Stimulated activated CD8-positive, alpha-beta memory T cell treated with anti-CD3 and anti-CD28 coated beads, Interleukin-12 subunit alpha, Interleukin-12 subunit beta, amount 100 ng/mL, for 24 hours (primary cell): ENCODE measurements around the gene TWSG1.

ENCODE experiments used
- DNase-seq: peaks from one replicate; pipeline ENCODE4 v3.0.0-alpha.2; 2020; ENCODE audit errors: extremely low read depth

TWSG1 gene

DNA sequence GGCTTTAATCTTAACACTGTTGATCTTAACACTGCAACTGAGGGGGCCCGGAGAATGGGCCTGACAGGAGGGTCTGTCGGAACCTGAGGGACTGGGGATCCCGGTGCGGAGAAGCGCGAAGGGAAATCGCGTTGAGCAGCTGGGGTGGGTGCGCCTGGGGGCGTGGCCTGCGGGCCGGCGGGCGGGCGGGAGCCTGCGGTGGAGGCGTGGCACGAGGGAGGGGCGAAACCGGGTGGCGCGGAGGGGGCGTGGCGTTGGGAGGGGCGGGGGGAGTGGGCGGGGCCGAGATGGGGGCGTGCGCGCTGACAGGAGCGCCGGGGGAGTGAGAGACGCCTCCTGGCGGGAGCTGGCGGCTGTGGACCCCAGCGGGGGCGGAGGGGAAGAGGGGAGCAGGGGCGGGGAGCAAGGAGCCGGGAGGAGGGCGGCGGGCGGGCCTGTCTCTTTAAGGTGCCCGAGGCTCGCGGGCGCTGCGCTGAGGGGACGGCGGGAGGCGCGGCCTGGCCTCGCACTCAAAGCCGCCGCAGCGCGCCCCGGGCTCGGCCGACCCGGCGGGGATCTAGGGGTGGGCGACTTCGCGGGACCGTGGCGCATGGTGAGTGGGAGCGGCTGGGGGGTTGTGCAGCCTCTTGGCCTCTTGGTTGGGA lies at the start of gene TWSG1:
Gene TWSG1 (plus strand): TSS at position 445 of the 644 bp plus-strand sequence. CDS start 2,457 bp downstream, outside the sequence.
- DNase-seq: peak; percentile 82

DNA sequence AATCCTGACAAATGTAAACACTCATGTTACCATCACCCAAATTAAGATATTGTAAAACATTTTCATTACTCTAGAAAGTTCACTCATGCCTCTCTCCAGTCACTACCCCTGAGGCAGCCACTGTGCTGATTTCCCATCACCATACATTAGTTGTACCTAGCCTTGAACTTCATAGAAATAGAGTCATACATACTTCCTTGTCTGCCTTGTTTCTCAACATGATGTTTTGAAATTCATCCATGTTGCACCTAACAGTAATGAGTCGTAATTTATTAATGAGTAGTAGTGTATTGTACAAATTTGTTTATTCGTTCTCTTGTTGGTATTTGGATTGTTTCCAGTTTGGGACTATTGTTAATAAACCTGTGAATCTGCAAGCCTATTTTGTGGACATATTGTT lies 49.0 kb upstream of the TWSG1 start:
- no peak for DNase-seq

DNA sequence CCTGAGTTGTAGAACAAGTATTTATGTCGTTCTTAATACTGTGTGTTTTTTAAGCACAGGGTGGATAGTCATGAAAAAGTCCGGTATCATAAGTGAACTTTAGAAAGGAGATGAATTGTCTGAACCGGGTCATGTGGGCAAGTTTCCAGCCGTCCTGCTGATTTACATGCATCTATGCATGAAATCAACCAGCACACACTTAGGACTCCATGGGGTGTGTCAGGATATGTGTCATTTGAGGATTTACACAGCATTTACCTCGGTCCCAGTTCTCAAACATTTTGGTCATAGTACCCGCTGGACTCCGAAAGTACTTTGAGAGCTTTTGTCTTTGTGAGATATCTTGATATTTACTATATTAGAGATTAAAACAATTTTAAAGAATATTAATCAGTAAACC lies 47.5 kb upstream of the TWSG1 start:
- DNase-seq: no peak

DNA sequence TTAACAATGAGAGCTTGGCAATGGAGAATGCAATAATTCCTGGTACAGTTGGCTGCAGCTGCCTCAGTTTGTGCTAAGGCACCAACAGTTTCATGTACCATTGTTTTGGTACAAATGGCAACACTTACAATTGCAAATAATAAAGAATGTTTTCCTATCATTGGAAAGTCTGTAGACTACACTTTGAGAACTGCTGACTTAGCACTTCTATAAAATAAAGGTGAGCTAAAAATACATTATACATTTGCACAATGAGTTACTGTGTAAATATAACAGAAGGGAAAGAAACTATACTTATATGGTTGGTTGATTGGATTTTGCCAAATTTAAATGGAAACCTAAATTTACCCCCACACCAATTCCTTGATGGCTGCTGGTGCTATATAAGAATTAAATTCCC lies 44.9 kb upstream of the TWSG1 start:
- DNase-seq: no peak

DNA sequence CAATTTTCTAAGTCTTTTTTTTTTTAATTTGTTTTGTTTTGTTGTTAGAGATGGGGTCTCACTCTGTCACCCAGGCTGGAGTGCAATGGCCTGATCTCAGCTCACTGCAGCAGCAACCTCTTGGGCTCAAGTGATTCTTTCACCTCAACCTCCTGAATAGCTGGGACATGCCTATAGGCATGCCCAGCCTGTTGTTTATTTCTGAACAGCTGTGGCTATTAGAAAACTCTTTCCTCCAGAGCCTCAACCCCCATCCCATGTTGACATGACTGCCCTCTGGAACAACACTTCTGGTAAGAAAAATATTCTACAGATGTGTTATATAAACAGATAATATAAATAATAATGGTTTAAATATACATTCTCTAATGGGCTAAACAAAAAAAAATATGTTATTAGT lies 44.4 kb upstream of the TWSG1 start:
- no peak for DNase-seq

DNA sequence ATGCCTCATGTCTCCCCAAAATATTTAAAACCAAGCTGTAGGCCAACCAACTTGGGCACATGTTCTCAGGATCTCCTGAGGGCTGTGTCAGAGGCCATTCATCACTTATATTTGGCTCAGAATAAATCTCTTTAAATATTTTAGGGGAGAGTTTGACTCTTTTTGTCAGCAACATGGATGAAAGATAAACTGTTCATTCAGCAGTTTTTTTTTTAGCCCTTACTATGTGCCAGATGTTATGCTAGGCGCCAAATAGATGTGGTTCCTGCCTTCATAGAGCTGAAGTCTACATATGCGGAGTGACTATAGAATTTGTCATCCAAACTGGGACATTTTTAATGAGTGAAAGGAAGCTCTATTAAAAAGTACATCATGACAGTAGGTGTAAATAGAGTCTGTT lies 42.5 kb upstream of the TWSG1 start:
- no peak for DNase-seq

DNA sequence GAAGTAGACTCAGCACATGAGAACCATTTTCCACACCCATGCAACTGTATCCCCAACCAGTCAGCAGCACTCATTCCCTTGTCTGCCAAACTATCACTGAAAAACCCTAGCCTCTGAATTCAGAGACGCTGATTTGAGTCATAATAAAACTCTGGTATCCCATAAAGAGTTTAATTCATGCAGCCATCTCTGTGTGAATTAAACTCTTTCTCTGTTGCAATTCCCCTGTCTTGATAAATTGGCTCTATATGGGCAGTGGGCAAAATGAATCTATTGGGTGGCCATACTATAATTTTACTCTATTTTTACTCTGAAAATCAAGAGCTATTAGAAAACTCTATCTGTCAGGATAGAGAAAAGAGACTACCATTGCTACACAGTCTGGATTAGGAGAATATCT lies 40.6 kb upstream of the TWSG1 start:
- DNase-seq: no peak

DNA sequence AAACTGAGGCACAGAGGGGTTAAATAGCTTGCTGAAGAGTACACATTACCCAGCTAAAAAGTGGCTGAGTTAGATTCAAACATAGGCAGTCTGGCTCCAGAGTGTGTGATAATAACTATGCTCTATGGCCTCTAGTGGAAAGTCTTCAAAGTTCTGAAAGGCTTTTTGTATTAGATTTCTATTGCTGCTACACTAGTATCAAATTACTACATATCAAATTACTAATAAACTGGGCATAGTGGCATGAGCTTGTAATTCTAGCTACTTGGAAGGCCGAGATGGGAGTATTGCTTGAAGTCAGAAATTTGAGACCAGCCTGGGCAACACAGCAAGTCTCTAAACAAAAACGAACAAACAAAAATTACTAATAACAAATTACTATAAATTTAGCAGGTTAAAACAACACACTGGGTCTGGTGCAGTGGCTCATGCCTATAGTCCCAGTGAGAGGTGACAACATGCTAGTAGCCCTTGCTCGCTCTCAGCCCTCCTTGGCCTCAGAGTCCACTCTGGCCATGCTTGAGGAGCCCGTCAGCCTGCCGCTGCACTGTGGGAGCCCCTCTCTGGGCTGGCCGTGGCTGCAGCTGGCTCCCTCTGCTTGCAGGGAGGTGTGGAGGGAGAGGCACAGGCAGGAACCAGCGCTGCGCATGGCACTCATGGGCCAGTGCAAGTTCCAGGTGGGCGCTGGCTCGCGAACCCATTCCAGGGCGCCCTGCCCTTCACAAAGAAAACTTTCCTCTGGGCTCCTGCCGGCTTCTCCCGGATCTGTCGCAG lies 38.2 kb upstream of the TWSG1 start:
- no peak for DNase-seq

DNA sequence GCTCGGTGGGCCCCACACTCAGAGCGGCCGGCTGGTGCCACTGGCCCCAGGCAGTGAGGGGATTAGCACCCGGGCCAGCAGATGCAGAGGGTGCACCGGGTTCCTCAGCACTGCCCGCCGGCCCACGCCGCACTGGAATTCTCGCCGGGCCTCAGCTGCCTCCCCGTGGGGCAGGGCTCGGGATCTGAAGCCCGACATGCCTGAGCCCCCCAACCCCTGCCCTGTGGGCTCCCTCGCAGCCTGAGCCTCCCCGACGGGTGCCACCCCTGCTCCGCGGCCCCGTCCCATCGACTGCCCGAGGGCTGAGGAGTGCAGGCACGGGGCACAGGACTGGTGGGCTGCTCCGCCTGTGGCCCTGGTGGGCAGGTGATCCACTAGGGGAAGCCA lies 37.6 kb upstream of the TWSG1 start:
- no peak for DNase-seq

DNA sequence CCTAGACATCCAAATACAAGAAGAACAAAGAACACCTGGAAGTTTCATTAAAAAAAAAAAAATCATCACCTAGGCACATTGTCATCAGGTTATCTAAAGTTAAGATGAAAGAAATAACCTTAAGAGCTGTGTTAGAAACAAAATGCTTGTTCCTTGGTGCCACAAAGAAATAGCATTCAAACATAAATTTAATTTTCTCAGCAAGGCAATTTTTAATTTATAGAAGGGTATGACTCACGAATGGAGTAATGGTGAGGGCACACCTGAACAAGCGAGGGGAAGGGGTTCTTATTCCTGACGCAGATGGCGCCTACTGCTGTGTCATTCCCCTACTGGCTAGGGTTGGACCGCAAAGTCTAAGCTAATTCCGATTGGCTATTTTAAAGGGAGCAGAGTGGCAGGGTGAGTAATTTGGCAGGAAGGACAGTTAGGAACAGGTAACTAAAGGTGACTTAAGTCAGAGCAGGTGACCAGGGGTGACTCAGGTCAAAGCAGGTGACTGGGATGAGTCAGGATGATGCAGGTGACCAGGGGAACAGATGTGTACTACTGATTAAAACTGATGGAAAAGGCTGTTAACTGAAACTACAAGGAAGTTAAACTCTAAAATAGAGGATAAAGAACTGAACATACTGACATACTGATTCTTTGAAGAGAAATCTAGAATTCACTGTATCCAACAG lies 30.0 kb upstream of the TWSG1 start:
- no peak for DNase-seq

DNA sequence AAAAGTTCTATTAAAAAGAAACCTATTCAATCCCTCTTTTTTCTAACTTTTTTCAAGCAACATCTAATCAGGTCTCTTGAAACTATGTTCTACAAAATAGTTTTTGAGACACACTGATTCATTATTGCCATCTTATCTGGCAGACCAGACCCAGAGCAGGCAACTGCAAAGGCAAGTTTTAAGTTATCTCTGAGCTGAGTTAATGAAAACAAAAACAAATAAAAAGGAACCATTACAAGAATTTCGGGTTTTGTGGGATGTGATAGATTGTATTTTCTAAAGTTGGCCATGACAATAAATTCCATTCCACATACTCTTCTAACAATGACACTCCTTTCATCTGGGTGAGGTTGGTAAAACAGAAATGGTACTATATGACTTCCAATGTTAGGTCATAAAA lies 15.2 kb upstream of the TWSG1 start:
- DNase-seq: no peak

DNA sequence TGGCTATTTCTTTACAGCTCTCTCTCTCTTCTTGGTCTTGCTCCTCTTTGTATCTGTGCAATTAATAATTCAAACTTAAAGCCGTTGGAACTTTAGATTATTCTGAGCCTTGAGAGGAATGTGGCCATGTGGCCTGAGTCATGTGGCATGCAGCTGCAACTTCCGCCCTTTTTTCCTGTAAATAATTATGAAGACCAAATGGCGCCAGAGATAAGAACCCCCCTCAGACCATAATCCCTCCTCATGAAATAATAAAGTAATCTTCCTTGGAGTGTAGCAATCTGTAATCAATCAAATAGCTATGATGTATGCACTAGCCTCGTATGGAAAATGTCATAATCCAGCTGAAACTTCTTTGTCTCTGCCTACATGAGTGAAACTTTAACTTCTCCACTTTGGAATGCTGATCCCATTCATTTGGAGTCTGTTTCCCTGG lies 13.5 kb upstream of the TWSG1 start:
- no peak for DNase-seq

DNA sequence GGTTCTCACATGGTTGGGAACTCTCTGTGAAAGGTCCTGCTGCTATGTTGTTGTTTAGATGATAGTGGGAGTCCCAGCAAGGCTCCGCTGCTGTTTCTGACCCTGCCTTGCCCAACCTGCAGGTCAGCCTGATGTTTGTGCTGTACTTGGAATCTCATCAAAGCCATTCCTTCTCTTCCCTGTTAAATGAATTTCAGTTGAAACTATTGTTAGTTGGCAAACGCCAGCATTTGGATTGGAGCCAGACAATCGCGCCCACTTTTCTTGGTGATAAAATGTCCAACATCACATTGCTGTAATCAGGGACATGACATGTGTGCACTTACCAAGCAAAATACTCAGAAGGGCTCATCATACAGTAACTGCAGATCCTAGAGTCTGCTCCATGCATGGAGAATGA lies 12.8 kb upstream of the TWSG1 start:
- DNase-seq: no peak

DNA sequence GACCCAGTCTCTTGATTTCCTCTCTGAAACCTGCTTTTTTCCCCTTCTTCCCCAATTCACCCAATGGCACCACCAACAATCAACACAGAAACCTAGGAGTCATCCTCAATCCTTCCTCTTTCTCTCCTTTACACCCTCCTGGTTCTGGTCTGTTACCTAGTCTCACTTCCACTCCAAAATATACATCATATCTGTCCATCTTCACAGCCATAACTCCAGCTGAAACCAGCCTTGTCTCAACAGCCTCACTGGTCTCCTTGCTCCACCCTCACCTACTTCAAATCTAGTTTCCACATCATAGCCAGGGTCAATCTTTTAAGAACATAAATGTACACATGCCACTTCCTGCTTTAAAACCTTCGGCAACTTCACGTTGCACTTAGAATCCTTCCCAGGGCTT lies 11.8 kb upstream of the TWSG1 start:
- no peak for DNase-seq

DNA sequence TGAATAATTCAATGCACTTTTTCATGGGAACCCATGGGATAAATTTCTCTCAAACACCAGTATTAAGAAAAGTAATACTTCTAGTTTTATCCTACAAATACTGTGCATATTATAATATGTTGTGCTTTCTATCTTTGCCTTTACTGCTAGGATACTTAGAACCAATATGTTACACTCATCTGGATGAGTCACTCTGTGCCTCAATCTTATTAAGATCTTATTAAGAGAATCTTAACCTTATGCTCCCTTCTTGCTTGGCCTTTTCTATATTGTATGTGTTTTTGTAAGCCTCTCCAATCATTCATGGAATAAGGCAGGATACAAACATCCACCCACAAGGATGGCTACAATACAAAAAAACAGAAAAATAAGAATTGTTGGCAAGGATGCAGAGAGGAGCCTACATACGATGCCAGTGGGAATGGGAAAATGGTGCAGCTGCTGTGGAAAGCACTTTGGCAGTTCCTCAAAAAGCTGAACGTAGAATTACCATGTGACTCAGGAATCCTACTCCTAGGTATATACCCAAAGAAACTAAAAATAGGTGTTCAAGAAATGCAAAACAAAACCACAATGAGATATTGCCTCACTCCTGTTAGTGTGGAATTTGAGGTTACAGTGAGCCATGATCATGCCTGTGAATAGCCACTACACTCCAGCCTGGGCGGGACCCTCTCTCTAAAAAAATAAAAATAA lies 10.7 kb upstream of the TWSG1 start:
- no peak for DNase-seq

DNA sequence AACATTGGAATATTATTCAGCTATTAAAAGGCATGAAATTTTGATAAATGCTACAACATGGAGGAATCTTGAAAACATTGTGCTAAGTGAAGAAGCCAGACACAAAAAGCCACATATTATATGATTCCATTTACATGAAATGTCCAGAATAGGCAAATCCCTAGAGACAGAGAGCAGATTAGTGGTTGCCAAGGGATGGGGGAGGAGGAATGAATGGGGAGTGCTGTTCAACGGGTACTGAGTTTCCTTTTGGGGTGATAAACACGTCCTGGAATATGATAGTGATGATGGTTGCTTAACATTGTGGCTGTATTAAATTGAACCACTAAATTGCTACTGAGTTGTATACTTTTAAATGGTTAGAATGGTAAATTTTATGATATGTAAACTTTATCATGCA lies 8.9 kb upstream of the TWSG1 start:
- DNase-seq: no peak

DNA sequence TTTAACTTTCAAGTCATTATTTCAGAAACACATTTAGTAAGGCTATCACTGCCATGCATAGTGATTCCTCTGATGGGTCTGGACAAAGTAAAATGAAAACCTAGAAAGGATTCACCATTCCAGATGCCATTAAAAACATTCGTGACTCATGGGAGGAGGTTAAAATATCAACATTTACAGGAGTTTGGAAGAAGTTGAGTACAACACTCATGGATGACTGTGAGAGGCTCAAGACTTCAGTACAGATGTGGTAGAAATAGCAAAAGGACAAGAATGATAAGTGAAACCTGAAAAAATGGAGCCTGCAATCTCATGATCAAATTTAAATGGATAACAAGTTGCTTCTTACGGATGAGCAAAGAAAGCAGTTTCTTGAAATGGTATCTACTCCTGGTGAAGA lies 5.8 kb upstream of the TWSG1 start:
- DNase-seq: no peak

DNA sequence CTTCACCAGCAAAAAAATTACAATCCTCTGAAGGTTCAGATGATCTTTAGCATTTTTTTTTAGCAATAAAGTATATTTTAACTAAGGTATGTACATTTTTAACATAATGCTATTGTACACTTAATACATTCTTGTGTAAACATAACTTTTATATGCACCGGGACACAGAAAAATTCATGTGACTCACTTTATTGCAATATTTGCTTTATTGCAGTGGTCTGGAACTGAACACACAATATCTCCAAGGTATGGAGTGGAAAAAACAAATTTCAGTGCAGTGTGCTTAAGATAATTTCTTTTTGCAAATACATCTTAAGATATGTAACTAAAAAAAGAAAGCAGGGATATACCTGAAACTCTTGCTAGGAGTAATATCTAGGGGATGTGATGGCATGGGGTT lies 5.1 kb upstream of the TWSG1 start:
- DNase-seq: no peak

DNA sequence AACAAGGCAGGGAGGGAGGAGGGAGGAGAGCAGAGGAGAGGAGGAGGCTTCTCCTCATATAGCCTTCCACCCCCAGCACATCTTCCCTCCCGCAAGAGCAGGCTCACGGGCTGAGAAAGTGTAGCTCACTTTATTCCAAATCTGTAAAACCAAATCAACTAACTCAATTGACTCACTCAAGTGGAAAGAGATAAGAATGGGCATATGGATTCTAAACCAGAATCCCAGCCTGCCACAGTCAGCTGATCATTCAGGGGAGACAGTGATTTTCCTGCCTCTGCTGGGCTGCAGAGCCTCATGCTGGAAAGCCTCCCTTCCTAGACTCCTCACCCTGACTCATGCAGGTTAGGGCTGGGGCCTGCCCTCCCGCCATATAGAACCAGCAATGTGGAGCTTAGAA lies 4.2 kb upstream of the TWSG1 start:
- DNase-seq: no peak

DNA sequence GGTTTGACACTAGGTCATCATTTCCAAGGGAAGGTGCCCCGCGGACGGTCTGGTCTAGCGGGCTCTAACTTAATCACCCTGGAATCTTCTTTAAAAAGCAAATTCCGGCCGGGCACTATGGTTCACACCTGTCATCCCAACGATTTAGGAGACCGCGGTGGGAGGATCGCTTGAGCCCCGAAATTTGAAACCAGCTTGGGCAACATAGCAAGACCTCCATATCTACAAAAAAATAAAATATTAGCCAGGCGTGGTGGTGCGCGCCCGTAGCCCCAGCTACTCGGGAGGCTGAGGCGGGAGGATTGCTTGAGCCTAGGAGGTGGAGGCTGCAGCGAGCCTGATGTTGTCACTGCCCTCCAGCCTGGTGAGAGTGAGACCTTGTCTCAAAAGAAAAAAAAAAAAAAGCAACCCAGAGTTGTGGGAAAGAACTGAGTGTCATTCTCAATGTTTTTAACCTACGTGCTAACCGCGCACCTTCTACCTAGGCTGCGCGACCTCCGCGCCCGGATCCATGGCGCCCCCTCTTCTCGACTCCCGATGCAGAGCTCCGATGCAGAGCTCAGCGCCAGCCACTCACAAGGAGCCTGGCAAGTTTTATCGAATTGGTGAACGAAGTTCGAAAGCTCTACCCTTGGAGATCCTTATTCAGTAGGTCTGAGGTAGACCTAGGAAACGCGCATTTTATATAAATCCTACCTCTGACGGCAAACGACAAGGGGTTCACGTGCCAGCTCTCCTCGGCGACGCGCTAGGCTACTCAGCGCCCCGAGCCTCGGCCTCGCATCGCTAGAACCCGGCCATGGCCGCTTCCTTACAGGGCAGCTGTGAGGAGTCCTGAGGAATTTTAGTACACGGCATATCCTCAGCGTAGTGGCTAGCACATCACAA lies 888 bp upstream of the TWSG1 start:
- DNase-seq: no peak

DNA sequence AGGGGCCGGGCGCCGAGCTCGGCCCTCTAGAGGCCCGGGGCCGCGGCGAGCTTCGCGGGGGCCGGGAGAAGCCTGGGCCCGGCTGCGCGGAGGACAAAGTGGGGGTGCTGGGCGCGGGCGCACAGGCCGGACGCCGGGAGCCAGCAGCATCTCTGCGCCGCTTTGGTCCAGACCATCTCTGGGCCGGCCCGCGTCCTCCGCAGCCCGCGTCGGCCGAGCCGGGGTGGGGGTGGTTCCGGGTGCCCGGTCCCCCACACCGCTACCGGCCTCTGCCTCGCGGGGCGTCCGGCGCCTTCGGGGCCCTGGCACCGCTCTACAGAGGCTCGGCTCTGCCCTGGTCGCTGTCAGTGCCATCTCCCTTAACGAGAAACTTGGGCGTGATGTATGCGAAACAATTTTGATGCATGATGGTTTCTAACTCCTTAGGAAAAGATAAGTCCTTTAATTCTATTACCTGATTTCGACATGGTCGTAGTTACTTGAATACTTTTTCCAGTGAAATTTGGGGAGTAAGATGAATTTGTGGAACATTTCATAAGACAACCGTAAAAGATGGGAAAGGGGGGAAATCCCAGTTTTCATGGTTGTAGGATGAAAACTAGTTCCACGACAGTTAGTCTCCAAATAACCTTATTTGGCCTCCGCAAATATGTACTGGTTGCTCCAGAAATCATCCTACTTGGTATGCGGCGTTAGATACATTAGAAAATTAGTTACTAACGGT lies 562 bp downstream of the TWSG1 start:
- no peak for DNase-seq
